Testis (tissue), 3 donors: ENCODE results near the gene SLC22A2. TPM values are rescaled to one million over a fixed set of nuclear protein-coding genes. Genes with fewer than 3 reads are reported as not detected.

Experiments
- DNase-seq: peaks from one replicate; pipeline ENCODE4 v3.0.0-alpha.2; 2019
- H3K27ac ChIP-seq, 2 donors: fragments of 200-600 bp; sonication (generic); one replicate each; pipeline ENCODE4 v1.5.1; 2019
- H3K27me3 ChIP-seq: fragments of 200-600 bp; sonication (generic); one replicate; pipeline ENCODE4 v1.5.1; 2019
- H3K36me3 ChIP-seq: fragments of 200-600 bp; sonication (generic); one replicate; pipeline ENCODE4 v1.5.1; 2017; ENCODE audit warnings: low read depth; ENCODE audit errors: missing control alignments
- H3K4me1 ChIP-seq: fragments of 200-600 bp; sonication (generic); one replicate; pipeline ENCODE4 v1.5.1; 2019
- H3K4me3 ChIP-seq, 2 donors: fragments of 200-600 bp; sonication (generic); one replicate each; pipeline ENCODE4 v1.5.1; 2017 to 2019
- H3K9me3 ChIP-seq: fragments of 200-600 bp; sonication (generic); one replicate; pipeline ENCODE4 v1.5.1; 2017
- POLR2A ChIP-seq: fragments of 450-650 bp; IDR thresholded peaks from one replicate; pipeline ENCODE4 v1.6.1; 2017; ENCODE audit warnings: antibody characterized with exemption, mild to moderate bottlenecking, moderate library complexity
- WGBS, 2 donors: methylation state at CpG; one replicate each; pipeline ENCODE4 v1.1.5; 2018; 5-methylcytosine and 5-hydroxymethylcytosine counted together
- intact Hi-C: fragments of 100-400 bp; cut with DNase I; formaldehyde crosslinking; loops from one replicate; pipeline ENCODE4 v1.15.1; 2023; ENCODE audit warnings: low total_unique reads
- polyA plus RNA-seq: library from polyadenylated mRNA; stranded (reverse); fragments of 350-450 nt; fragmentation: Illumina TruSeq; extraction: RNeasy Lipid Tissue Mini Kit (QIAGEN cat#74804); gene quantifications from one replicate; pipeline ENCODE4 v1.2.3, GENCODE V29; 2014; ENCODE audit warnings: low read depth, low replicate concordance; ENCODE audit not compliant: insufficient read depth
- total RNA-seq, 2 donors: library from RNA; depleted of rRNA; stranded (reverse); fragments of >200 nt; gene quantifications; one replicate each; pipeline ENCODE4 v1.2.3, GENCODE V29; 2016
- TF ChIP-seq, protein P1 (sequence below), 3 experiments: fragments of 450-650 bp in 2 of 3; fragments of 200-600 bp in 1 of 3; sonication (generic) in 1 of 3; IDR thresholded peaks; one replicate each; pipeline ENCODE4 v1.5.1; 2016 to 2019; ENCODE audit warnings: antibody characterized with exemption in 3 of 3, mild to moderate bottlenecking in 2 of 3, moderate library complexity in 1 of 3

SLC22A2 gene
- total and polyA plus RNA-seq, 3 donors from 2014 or later = 0.24 to 0.99 (median 0.34) TPM

DNA sequence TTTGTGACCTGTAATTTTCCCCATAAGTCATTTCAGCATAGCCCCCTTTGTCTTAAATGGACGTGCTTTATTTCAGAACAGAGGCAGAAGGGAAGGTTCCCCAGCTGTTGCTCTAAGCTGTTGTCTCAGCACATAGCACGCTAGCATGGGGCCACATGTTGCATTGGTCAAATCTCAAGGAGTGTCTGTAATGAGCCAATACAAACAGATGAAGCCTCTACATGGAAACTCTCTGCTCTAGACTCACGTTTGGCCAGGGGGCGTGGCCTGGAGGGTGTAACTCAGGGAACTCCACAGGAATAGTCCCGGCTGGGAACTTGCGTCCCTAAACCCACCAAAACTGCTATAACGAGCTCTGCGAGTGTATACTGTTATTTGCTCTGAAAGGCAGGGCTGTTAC lies 35.2 kb upstream of the SLC22A2 start:
- Histone ChIP-seq H3K27ac (no peak overlapping the region), H3K4me1 (no peaks in the 10 kb centered on the region), H3K36me3 (no peaks in the 10 kb centered on the region), H3K4me3 (no peak overlapping the region), H3K27me3 (no peaks in the 10 kb centered on the region), H3K9me3 (no peaks in the 10 kb centered on the region)
- TF ChIP-seq POLR2A = no peak
- TF ChIP-seq, protein P1, sequence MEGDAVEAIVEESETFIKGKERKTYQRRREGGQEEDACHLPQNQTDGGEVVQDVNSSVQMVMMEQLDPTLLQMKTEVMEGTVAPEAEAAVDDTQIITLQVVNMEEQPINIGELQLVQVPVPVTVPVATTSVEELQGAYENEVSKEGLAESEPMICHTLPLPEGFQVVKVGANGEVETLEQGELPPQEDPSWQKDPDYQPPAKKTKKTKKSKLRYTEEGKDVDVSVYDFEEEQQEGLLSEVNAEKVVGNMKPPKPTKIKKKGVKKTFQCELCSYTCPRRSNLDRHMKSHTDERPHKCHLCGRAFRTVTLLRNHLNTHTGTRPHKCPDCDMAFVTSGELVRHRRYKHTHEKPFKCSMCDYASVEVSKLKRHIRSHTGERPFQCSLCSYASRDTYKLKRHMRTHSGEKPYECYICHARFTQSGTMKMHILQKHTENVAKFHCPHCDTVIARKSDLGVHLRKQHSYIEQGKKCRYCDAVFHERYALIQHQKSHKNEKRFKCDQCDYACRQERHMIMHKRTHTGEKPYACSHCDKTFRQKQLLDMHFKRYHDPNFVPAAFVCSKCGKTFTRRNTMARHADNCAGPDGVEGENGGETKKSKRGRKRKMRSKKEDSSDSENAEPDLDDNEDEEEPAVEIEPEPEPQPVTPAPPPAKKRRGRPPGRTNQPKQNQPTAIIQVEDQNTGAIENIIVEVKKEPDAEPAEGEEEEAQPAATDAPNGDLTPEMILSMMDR (IDR thresholded peaks at IDR 0.05) = no peak
- DNase-seq = no peak
- 19 to 28% methylated on average over 5 to 8 of the region's 8 CpGs for WGBS, 2 donors
- intact Hi-C loops = no loop called here

DNA sequence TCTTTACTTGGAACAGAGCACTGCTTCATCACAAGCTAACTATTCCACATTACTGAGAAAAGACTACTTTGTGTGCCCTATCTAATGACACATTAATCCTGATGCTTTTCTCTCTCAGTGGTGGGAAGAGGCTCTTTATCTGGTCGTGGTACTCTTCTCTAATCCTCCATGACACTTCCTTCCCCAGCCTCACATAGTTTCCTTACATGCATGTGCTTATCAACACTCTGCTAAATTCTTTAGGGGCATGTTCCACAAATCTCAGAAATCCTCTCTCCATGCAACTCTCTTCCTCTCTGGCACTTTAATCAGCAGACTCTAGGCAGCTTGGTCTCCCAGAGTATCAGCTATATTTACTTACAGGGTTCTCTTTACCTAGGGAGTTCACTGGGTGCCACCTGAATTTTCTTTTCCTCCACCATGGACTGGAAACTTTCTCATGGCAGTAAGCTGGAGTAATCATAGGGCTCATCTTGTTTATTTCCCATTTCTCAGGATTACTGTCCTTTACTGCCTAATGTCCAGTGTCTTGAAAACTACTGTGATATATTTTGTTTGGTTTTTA lies 27.0 kb upstream of the SLC22A2 start:
- DNase-seq = no peak
- no peaks in the 10 kb centered on the region for H3K9me3 ChIP-seq
- no peak overlapping the region for H3K4me3 ChIP-seq
- H3K27ac ChIP-seq = no peak overlapping the region
- TF ChIP-seq, protein P1 (IDR thresholded peaks at IDR 0.05) = no peak
- no peak for TF ChIP-seq POLR2A
- 25 to 40% methylated on average over 1 of the region's 1 CpG for WGBS, 2 donors
- no peaks in the 10 kb centered on the region for H3K36me3 ChIP-seq
- H3K27me3 ChIP-seq = no peaks in the 10 kb centered on the region
- no peaks in the 10 kb centered on the region for H3K4me1 ChIP-seq
- intact Hi-C loops = no loop called here

DNA sequence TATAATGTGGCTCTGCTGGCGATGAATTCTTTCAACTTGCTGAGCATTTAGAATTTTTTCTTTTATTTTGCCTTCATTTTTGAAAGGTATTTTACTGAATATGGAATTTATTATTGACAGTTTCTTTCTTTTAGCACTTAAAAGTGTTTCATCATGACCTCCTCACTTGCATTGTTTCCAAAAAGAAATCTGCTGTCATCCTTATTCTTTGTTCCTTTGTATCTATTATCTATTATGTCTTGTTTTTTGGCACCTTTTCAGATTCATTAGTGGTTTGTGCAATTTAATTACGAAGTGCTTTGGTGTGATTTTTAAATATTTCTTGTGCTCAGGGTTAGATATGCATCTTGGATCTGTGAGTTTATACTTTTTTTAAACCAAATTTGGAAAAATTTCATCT lies 26.0 kb upstream of the SLC22A2 start:
- no peak overlapping the region for H3K4me3 ChIP-seq
- TF ChIP-seq, protein P1 (IDR thresholded peaks at IDR 0.05) = no peak
- TF ChIP-seq POLR2A = no peak
- no peaks in the 10 kb centered on the region for H3K9me3 ChIP-seq
- no peak for DNase-seq
- H3K27ac ChIP-seq = no peak overlapping the region
- no peaks in the 10 kb centered on the region for H3K27me3 ChIP-seq
- 84 to 90% methylated on average over 2 of the region's 2 CpGs for WGBS, 2 donors
- no peaks in the 10 kb centered on the region for H3K36me3 ChIP-seq
- intact Hi-C loops = no loop called here
- no peaks in the 10 kb centered on the region for H3K4me1 ChIP-seq

DNA sequence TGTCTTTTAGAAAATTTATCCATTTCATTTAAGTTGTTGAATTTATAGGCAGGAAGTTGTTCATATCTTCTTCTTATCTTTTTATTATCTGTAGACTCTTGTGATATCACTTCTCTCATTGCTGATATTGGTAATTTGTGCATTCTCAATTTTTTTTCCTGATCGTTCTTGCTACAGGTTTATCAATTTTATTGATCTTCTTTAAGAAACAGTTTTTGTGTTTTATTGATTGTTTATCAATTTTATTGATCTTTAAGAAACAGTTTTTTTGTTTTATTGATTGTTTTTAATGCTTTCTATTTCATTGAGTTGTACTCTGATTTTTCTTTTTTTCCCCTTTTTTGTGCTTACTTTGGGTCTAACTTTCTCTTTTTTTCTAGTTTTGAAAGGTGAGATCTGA lies 23.8 kb upstream of the SLC22A2 start:
- H3K4me3 ChIP-seq = no peak overlapping the region
- TF ChIP-seq, protein P1 (IDR thresholded peaks at IDR 0.05) = no peak
- no peaks in the 10 kb centered on the region for H3K27me3 ChIP-seq
- WGBS, 2 donors = 33 to 82% methylated on average over 1 of the region's 1 CpG
- no peak overlapping the region for H3K27ac ChIP-seq
- H3K4me1 ChIP-seq = no peaks in the 10 kb centered on the region
- no peaks in the 10 kb centered on the region for H3K36me3 ChIP-seq
- no peaks in the 10 kb centered on the region for H3K9me3 ChIP-seq
- no peak for DNase-seq
- intact Hi-C loops = no loop called here

DNA sequence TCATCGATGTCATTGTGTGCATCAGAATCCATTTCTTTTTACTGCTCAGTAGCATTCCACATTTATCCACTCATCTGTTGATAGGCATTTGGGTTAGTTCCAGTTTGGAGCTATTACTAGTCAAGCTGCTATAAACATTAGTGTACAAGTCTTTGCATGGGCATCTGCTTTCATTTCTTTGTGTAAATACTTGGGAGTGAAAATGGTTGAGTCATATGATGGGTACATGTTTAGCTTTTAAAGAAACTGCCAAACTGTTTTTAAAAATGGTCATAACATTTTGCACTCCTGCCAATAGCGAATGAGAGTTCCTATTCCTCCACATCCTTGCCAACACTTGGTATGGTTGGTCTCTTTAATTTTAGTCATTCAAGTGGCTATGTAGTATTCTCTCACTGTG lies 21.2 kb upstream of the SLC22A2 start:
- Histone ChIP-seq H3K36me3 (no peaks in the 10 kb centered on the region), H3K27me3 (no peaks in the 10 kb centered on the region), H3K4me3 (no peak overlapping the region), H3K4me1 (no peaks in the 10 kb centered on the region), H3K27ac (no peak overlapping the region), H3K9me3 (no peaks in the 10 kb centered on the region)
- DNase-seq = no peak
- intact Hi-C loops = no loop called here
- TF ChIP-seq, protein P1 (IDR thresholded peaks at IDR 0.05) = no peak
- TF ChIP-seq POLR2A = no peak
- WGBS, 2 donors = 66 to 87% methylated on average over 2 of the region's 2 CpGs
